ENCODE data around the gene SIPA1L3. TPM values are rescaled to one million over a fixed set of nuclear protein-coding genes. Genes with fewer than 3 reads are reported as not detected.
A peak's percentile ranks its signal among the peaks of the same experiment; 100 is the strongest.

The SIPA1L3 gene
- total RNA-seq, 2 donors from 2014 or later = 42.8 to 48.2 TPM

DNA sequence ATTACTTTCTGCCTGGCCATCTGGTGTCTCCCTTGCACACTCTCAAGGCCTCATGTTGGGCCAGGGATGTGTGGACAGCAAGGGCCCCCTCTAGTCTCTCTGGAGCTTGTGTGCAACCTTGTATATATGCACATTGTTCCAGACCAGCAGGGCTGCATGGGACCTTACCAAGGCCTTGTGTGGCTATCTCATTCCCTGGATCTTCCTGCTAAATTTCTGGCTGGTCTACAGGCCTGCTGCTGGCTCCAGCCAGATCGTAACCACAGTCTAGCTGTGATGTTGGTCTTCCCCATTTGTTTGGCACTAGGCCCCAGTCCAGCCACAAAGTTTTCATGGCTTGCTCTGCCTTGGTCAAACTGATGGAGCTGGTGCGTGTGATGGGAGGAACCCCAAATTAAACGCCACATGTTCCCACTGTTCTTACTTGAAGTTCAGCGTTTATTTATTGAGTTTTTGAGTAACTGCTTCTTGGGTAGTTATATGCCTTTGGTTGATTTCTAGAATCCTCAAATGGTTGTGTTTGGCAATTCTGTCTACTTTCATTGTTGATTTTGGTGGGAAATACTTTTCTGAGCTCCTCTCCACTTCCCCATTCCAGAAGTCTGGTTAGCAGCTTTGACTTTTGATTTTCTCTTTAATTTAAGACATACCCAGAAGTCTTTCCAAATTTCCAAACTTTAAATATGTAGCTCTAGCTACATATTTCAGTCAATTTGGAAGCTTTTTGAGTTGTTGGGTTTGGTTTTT is 56.4 kb downstream of the SIPA1L3 start:
- WGBS, 2 experiments (ENCODE audit: insufficient coverage in 1 of 2, insufficient read length in 1 of 2) = 95 to 100% methylated on average over 4 of the region's 4 CpGs
- no peak overlapping the region for H3K4me3 ChIP-seq (ENCODE audit: low read length)
- no peak overlapping the region for H3K9ac ChIP-seq (ENCODE audit: extremely low read depth, low read length, poor library complexity, severe bottlenecking)
- DNase-seq = no peak
- Mint-ChIP-seq H3K4me1 (peaks cover 11% of the 10 kb centered on the region), H3K27me3 (ENCODE audit: insufficient read depth) (no peaks in the 10 kb centered on the region), H3K36me3 (ENCODE audit: low read depth) (peaks cover 8% of the 10 kb centered on the region), H3K27ac (peak overlapping the region; percentile 52), H3K9me3 (peaks cover 11% of the 10 kb centered on the region), H3K4me3 (no peak overlapping the region)
- no peaks in the 10 kb centered on the region for H3K4me1 ChIP-seq (ENCODE audit: control insufficient read depth, insufficient read depth, low read length)
- no peaks in the 10 kb centered on the region for H3K27me3 ChIP-seq (ENCODE audit: control insufficient read depth, insufficient read depth, low read length, poor library complexity, severe bottlenecking)
- no peaks in the 10 kb centered on the region for H3K9me3 ChIP-seq (ENCODE audit: control insufficient read depth, low read length)
- no peak overlapping the region for H3K27ac ChIP-seq (ENCODE audit: low read depth, low read length)
- no peaks in the 10 kb centered on the region for H3K36me3 ChIP-seq (ENCODE audit: control insufficient read depth, insufficient read depth, low read length)
- TF ChIP-seq, protein P1, sequence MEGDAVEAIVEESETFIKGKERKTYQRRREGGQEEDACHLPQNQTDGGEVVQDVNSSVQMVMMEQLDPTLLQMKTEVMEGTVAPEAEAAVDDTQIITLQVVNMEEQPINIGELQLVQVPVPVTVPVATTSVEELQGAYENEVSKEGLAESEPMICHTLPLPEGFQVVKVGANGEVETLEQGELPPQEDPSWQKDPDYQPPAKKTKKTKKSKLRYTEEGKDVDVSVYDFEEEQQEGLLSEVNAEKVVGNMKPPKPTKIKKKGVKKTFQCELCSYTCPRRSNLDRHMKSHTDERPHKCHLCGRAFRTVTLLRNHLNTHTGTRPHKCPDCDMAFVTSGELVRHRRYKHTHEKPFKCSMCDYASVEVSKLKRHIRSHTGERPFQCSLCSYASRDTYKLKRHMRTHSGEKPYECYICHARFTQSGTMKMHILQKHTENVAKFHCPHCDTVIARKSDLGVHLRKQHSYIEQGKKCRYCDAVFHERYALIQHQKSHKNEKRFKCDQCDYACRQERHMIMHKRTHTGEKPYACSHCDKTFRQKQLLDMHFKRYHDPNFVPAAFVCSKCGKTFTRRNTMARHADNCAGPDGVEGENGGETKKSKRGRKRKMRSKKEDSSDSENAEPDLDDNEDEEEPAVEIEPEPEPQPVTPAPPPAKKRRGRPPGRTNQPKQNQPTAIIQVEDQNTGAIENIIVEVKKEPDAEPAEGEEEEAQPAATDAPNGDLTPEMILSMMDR (conservative IDR thresholded peaks at IDR 0.05) = no peak

DNA sequence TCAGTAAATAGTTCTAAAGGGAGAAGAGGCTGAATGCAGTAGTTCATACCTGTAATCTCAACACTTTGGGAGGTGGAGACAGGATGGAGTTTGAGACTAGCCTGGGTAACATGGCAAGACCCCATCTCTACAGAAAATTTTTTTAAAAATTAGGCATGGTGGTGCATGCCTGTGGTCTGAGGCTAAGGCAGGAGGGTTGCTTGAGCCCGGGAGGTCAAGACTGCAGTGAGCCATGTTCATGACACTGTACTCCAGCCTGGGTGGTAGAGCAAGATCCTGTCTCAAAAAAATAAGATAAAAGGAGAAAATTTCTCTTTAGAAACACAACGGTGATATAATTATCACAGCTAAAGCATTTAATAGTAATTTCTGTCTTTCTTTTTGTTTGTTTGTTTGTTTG is 57.1 kb downstream of the SIPA1L3 start:
- Histone ChIP-seq H3K4me1 (ENCODE audit: control insufficient read depth, insufficient read depth, low read length) (no peaks in the 10 kb centered on the region), H3K9me3 (ENCODE audit: control insufficient read depth, low read length) (no peaks in the 10 kb centered on the region), H3K4me3 (ENCODE audit: low read length) (no peak overlapping the region), H3K36me3 (ENCODE audit: control insufficient read depth, insufficient read depth, low read length) (no peaks in the 10 kb centered on the region), H3K27ac (ENCODE audit: low read depth, low read length) (no peak overlapping the region), H3K27me3 (ENCODE audit: control insufficient read depth, insufficient read depth, low read length, poor library complexity, severe bottlenecking) (no peaks in the 10 kb centered on the region), H3K9ac (ENCODE audit: extremely low read depth, low read length, poor library complexity, severe bottlenecking) (no peak overlapping the region)
- no peak overlapping the region for H3K27ac Mint-ChIP-seq
- WGBS, 2 experiments (ENCODE audit: insufficient coverage in 1 of 2, insufficient read length in 1 of 2) = 89 to 100% methylated on average over 1 of the region's 2 CpGs
- H3K36me3 Mint-ChIP-seq (ENCODE audit: low read depth) = peaks cover 5% of the 10 kb centered on the region
- no peaks in the 10 kb centered on the region for H3K27me3 Mint-ChIP-seq (ENCODE audit: insufficient read depth)
- peaks cover 6% of the 10 kb centered on the region for H3K9me3 Mint-ChIP-seq
- H3K4me1 Mint-ChIP-seq = peaks cover 11% of the 10 kb centered on the region
- no peak for DNase-seq
- TF ChIP-seq, protein P1 (conservative IDR thresholded peaks at IDR 0.05) = no peak
- no peak overlapping the region for H3K4me3 Mint-ChIP-seq

DNA sequence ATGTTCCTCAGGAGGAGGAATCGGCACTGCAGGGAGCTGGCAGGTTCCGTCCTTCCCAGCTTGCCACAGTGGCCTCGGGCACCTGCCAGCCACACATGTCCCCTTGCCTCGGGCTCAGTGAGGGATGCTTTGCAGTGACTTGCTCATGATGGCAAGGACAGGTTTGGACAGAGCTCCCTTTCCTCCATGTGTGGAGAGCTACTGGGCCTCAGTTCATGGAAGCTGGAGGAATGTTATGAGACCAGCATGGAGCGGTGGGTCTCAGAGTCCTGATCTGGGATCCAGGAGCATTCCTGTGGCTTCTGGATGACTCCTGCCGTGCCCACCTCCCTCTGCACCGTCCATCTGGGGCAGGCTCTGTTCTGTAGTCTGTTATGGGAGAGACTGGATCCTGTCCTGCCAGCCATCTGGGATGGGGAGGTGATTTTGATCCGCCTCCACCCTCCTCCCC is 59.2 kb downstream of the SIPA1L3 start:
- H3K36me3 ChIP-seq (ENCODE audit: control insufficient read depth, insufficient read depth, low read length) = no peaks in the 10 kb centered on the region
- no peak overlapping the region for H3K27ac ChIP-seq (ENCODE audit: low read depth, low read length)
- H3K4me1 Mint-ChIP-seq = peaks cover 11% of the 10 kb centered on the region
- no peaks in the 10 kb centered on the region for H3K4me1 ChIP-seq (ENCODE audit: control insufficient read depth, insufficient read depth, low read length)
- no peak overlapping the region for H3K4me3 Mint-ChIP-seq
- H3K27me3 Mint-ChIP-seq (ENCODE audit: insufficient read depth) = no peaks in the 10 kb centered on the region
- H3K27me3 ChIP-seq (ENCODE audit: control insufficient read depth, insufficient read depth, low read length, poor library complexity, severe bottlenecking) = no peaks in the 10 kb centered on the region
- peaks cover 14% of the 10 kb centered on the region for H3K9me3 Mint-ChIP-seq
- no peak overlapping the region for H3K4me3 ChIP-seq (ENCODE audit: low read length)
- no peak for DNase-seq
- TF ChIP-seq, protein P1 (conservative IDR thresholded peaks at IDR 0.05) = no peak
- H3K27ac Mint-ChIP-seq = peak overlapping the region; percentile 73
- H3K36me3 Mint-ChIP-seq (ENCODE audit: low read depth) = peaks cover 11% of the 10 kb centered on the region
- no peak overlapping the region for H3K9ac ChIP-seq (ENCODE audit: extremely low read depth, low read length, poor library complexity, severe bottlenecking)
- 90 to 92% methylated on average over 5 to 8 of the region's 8 CpGs for WGBS, 2 experiments (ENCODE audit: insufficient coverage in 1 of 2, insufficient read length in 1 of 2)
- peaks cover 8% of the 10 kb centered on the region for H3K9me3 ChIP-seq (ENCODE audit: control insufficient read depth, low read length)
